HG03097 (cell line): ENCODE measurements around the gene SYAP1.
"Not testable (repeated sequence)": the region's sequence is repeated elsewhere in the genome, so short reads cannot be mapped to it uniquely, and the experiment has no call there.

Experiments
- ATAC-seq: cut with Tn5 transposase; IDR thresholded peaks from one replicate; pipeline ENCODE4 v1.9.1; 2021; ENCODE audit not compliant: unreplicated experiment, low FRiP score

Gene SYAP1

DNA sequence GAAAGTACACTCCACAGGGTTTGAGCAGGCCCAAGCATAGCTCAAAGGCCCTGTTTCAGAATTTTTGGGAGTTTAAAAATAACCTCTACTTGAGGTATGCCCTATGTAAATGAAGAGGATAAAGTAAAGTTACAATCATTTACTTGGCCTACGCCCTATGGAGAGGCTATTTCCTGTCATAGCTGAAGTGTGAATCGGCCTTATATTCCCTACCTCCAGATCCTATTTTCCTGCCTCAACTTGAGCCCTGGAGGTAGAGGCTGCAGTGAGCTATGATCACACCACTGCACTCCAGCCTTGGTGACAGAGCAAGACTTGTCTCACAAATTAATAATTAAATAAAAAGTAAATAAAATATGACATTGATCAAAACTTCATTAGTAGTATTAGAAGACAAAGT lies 55.3 kb downstream of the SYAP1 start:
- no peak for ATAC-seq

DNA sequence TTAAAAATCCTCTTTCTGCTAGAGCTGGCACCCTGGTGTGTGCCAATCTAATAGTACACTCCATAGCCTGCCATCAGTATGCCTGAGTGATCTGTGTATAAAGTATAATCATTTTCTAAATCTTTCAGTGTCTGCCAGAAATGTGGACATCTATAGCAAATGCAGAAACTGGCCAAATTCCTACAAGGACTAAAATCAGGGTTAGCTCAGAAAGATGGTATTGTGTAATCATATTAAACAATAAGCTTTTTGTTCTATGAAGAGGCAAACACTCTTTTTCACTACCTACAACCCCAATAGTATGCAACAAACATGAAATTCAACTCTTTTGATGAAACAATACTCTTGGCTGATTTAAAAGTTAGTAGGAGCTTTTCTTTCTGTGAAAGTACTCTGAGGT lies 59.1 kb downstream of the SYAP1 start:
- no peak for ATAC-seq

DNA sequence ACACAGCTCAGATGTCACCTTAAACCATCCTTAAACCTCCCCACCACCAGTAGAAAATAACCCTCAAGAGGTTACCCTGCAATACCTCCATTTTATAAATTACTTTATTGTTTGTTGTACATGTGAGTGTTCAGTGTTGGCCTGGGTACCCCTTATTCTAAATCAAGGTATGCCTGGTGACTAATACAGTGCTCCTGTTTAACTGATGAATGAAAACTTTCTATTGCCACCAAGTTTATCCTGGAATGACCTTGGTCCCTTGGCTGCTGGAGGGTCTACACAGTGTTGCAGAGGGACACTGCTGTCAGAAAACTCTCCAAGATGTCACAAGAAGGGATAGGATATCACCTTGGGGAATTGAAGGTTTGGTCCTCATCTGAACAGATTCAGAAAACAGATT lies 59.6 kb downstream of the SYAP1 start:
- no peak for ATAC-seq

- not testable (repeated sequence) for ATAC-seq
Measured at GRCh38 chrX:16779815-16780214, 60.4 kb downstream of the SYAP1 start.

DNA sequence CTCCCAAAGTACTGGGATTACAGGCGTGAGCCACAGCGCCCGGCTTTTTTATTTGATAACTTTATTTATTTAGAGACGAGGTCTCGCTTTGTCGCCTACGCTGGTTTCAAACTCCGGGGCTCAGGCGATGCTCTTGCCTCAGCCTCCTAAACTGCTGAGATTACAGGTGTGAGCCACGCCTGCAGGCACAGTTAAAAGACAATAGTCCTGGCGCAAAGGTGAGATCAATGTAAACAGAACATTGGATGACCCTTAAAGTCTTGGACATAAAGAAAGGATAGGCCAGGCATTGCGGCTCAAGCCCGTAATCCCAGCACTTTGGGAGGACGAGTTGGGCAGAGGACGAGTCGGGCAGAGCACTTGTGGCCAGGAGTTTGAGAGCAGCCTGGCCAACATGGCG lies 64.0 kb downstream of the SYAP1 start:
- ATAC-seq, result no peak

GRCh38 chrX:16784440-16784839 lies 65.0 kb downstream of the SYAP1 start:
- ATAC-seq, result not testable (repeated sequence)

- no peak for ATAC-seq
Measured at GRCh38 chrX:16785247-16786138, 66.1 kb downstream of the SYAP1 start.

DNA sequence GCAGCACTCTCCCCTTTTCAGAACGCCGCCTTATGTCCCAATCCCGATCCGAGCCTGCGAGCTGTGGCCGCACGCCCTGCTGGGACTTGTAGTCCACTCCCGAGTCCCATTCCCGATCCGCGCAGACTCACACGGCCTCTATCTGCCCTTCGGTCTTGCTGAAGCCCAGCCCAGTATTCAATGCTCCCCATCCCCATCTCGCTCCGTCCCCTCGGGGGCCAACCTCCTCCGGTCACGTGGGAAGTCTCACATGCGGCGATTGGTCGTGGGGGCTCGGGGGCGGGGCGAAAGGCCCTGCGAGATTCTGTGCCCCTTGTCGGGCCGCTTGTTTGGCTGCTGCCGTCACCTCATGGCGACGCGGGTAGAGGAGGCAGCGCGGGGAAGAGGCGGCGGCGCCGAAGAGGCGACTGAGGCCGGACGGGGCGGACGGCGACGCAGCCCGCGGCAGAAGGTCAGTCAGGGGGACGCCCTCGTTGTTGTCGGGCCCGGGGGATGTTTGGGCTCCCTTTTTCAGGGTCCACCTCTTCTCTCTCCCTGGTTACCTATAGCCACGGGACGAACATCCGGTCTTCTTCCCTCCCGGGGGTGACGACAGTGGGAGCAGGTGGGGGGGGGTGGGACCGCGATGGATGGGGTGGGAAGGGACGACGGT lies 66.9 kb downstream of the SYAP1 start, which contains the start of gene TXLNG:
Gene TXLNG, plus strand, starts transcription at position 328 of the 652 bp plus-strand sequence. Its CDS starts 22 bp downstream, at position 350.
- peak; percentile 99 for ATAC-seq

- ATAC-seq, result no peak
Measured at GRCh38 chrX:16786791-16787735, 67.7 kb downstream of the SYAP1 start.

GRCh38 chrX:16788477-16788876 lies 69.1 kb downstream of the SYAP1 start:
- no peak for ATAC-seq

DNA sequence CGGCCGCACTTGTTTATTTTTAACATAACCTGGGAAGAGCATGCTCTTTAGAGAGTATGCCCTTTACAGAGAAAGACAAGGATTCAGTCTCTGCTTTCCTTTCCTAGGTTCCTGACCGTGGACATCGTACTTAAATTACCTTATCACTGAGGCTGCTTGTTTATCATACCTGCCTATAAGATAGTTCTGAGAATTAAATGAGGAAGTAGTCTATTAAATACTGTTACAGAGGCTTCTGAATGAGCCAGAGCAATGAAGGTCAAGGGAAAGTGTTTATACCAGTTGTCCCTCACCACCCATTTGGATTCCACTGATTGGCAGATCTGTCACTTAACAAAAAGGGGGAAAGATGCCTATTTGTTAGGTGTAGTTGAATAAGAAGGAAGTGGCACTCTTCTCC lies 76.9 kb downstream of the SYAP1 start:
- no peak for ATAC-seq

- no peak for ATAC-seq
Measured at GRCh38 chrX:16797358-16797757, 77.9 kb downstream of the SYAP1 start.

- ATAC-seq, result no peak
Measured at GRCh38 chrX:16797841-16798240, 78.4 kb downstream of the SYAP1 start.

- ATAC-seq, result no peak
Measured at GRCh38 chrX:16804923-16805464, 85.6 kb downstream of the SYAP1 start.

DNA sequence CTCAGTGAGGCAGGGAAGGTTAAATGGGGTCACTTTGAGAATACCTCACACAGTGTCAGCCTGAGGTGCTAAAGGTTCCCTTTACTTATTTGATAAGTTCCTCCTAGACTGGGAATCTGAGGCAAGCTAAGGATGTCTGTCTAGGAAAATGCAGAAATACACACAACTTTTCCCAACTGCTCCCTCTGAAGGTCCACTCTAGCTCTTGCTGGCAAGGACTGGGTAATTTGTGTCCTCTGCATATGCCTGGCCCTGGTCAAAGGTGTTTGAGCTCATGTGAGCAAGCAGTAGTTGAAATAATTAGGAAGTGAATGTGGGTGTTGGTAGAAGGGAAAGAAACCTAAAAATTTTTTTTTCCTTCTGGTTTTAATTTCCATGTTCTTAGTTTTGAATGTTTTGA lies 88.1 kb downstream of the SYAP1 start:
- ATAC-seq, result no peak

- no peak for ATAC-seq
Measured at GRCh38 chrX:16807976-16808542, 88.6 kb downstream of the SYAP1 start.

DNA sequence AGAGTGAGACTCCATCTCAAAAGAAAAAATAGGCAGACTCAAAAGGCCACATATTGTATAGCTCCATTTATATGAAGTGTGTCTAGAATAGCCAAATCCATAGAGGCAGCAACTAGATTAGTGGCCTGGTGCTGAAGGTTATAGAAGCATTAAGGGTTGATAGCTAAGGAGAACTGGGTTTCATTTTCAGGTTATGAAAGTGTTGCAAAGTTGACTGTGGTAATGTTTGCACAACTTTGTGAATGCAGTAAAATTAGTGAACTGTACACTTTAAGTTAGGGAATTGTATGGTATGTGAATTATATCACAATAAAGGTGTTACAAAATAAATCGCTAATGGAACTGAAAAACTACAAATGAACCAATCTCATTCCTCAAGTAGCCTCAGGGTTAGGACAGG lies 95.2 kb downstream of the SYAP1 start:
- ATAC-seq, result no peak
